LNCAP (cell line): Measurements from ENCODE around the gene HDAC4.

ENCODE experiments used
- TF ChIP-seq, protein P1 (sequence below): fragments of 450-650 bp; IDR thresholded peaks from 2 replicates; pipeline ENCODE4 v1.5.1; 2017; ENCODE audit warnings: mild to moderate bottlenecking

The HDAC4 gene

DNA sequence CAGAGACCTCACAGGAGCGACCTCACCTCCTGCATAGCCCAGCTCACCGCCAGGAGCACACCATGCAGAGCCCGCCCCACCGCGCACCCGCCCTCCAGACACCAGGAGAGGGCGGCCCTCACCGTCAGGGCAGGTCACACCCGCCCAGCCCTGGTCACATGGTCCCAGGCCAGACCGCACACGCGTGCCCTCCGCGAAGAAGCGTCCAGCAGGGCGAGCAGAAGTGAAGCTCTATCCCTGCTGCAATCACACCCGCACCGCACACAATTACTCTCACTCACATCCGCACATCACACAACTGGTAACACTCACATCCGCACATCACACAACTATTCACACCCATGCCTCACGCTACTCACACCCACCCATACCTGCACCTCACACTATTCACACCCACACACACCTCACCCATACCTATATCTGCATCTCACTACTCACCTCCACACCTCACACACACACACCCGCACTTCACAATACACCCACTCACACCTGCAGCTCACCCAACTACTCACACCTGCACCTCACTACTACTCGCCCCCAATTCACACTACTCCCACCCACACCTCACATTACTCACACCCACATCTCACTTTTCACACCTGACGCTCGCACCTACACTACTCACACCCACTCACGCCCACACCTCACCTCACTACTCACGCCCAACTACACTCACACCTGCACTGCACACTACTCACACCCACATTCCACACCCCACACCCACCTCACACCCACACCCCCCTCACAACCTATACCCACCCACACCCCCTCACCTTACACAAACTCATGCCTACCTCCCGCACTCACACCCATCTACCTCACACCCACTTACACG lies 242.0 kb downstream of the HDAC4 start:
- TF ChIP-seq, protein P1, sequence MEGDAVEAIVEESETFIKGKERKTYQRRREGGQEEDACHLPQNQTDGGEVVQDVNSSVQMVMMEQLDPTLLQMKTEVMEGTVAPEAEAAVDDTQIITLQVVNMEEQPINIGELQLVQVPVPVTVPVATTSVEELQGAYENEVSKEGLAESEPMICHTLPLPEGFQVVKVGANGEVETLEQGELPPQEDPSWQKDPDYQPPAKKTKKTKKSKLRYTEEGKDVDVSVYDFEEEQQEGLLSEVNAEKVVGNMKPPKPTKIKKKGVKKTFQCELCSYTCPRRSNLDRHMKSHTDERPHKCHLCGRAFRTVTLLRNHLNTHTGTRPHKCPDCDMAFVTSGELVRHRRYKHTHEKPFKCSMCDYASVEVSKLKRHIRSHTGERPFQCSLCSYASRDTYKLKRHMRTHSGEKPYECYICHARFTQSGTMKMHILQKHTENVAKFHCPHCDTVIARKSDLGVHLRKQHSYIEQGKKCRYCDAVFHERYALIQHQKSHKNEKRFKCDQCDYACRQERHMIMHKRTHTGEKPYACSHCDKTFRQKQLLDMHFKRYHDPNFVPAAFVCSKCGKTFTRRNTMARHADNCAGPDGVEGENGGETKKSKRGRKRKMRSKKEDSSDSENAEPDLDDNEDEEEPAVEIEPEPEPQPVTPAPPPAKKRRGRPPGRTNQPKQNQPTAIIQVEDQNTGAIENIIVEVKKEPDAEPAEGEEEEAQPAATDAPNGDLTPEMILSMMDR = no peak

DNA sequence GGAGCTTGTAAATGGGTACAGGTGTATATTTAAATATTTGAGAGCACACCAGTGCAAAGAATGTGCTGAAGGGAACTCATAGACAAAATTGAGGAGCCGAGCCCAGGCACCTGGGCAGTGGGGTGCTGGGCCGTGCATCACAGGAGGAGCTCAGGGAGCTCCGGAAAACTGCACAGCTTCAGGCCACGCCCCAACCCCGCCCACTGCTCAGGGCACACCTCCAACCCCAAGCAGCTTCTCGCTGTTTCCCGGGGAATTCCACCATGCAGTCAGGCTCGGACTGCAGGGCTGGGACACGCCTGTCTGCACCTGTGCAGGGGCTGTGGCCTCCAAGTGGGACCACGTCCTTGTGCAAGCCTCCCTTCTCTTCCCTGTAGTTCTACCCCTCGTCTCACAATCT lies 243.0 kb downstream of the HDAC4 start:
- TF ChIP-seq, protein P1 = no peak

DNA sequence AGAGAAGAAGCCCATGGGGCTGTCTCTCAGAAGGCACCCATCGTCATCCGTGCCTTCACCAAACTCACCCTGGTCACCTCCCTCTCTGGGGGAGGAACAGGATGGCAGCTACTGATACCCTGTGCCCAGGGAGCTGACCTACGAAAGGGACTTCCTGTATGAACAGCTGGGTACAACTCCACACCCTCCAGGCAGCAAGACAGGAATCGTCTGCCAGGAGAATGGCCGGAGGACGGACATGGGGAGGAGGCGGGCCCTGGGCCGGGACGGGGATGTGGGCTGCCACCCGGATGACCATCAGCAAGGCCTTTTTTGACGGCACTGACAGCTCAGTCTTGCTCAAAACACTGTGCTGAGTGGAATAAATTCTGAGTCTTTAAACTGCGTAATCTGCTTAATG lies 243.6 kb downstream of the HDAC4 start:
- TF ChIP-seq, protein P1 = no peak

DNA sequence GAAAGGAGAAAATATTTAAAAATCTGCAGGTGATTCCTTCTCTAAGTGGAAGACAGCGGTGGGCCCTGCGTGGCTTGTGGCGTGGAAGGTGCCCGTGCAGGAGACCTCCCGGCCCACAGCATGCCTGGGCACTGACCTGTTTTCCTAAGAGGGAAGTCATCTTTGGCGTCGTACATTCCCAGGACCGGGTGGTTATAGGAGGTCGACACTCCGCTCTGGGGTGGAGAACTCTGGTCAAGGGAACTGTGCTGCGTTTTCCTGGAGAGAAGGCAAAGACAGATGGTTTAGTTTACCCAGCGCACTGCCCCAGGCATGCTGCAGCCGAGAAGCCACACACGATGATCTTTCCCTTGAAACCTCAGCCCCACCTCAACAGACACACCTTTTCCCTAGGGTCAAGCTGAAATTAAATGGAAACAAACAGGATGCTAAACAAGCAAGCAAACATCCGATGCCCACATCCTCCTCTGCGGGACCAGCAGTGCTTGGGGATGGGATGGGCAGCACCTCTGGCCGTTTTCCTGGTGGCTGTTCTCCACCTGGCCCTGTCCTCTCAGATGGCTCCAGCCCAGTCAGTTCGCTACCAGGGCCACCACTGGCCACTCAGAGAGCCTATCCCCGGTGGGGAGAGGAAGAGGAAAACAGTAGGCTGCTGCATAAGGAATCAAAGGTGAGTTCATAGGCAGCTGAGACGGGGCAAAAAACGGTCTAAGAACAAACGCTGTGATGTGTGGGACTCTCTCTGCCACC lies 244.1 kb downstream of the HDAC4 start:
- TF ChIP-seq, protein P1 = no peak

DNA sequence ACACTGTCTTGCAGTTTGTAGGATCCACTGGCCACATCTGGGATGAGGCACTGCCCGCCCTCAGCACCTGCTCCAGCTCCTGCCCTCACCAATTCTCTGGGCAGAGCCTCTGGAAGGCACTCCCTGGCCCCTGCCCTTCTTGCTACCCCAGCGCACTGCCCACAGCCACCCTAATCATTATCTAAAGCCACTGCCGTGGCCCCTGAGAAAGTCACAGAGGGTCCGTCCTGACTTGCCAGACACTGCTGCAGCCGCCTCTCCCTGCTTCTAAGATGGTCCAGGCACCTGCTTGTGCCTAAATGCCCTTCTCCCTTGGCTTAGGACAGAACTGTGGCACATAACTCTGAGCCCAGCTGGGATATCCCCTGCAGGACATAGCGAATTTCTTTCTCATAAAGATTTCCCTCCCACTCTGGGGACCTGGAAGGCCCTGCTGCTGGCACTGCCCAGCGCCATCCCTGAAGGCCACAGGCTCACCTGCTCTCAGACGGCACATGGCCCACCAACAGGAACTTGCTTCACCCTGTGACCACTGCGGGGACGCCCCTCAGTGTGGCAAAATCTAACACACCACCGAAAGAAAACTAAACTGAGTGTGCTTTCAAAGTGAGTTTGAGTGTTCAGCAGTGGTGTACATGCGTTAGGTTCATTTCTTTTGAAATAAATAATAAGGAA lies 244.9 kb downstream of the HDAC4 start:
- TF ChIP-seq, protein P1 = no peak

DNA sequence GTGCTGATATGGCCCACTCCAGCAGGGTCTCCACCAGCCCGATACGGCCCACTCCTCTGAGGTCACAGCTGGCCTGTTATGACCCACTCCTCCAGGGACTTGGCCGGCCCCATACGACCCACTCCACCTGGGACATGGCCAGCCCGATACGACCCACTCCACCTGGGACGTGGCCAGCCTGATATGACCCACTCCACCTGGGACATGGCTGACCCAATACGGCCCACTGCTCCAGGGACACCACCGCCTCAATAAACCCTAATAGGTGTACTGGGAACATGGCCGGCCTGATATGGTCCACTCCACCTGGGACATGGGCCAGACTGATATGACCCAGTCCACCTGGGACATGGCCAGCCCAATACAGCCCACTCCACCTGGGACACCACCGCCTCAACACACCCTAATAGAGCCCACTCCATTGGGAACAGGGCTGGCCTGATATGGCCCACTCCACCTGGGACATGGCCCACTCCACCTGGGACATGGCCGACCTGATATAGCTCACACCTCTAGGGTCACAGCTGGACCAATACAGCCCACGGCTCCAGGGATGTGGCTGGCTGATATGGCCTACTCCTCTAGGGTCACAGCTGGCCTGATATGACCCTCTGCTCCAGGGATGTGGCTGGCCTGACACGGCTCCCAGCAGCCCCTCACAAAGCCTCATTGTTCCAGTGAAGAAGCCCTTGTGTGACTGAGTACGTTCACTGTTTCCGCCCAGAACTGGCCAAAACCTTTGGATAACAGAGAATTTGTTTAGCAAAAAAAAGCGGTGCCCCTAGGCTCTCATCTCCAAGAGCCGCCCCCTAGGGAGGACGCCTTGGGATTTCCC lies 245.6 kb downstream of the HDAC4 start:
- TF ChIP-seq, protein P1 = no peak
